ENCODE results near the gene TMEM252.

TMEM252 gene, protein sequence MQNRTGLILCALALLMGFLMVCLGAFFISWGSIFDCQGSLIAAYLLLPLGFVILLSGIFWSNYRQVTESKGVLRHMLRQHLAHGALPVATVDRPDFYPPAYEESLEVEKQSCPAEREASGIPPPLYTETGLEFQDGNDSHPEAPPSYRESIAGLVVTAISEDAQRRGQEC

DNA sequence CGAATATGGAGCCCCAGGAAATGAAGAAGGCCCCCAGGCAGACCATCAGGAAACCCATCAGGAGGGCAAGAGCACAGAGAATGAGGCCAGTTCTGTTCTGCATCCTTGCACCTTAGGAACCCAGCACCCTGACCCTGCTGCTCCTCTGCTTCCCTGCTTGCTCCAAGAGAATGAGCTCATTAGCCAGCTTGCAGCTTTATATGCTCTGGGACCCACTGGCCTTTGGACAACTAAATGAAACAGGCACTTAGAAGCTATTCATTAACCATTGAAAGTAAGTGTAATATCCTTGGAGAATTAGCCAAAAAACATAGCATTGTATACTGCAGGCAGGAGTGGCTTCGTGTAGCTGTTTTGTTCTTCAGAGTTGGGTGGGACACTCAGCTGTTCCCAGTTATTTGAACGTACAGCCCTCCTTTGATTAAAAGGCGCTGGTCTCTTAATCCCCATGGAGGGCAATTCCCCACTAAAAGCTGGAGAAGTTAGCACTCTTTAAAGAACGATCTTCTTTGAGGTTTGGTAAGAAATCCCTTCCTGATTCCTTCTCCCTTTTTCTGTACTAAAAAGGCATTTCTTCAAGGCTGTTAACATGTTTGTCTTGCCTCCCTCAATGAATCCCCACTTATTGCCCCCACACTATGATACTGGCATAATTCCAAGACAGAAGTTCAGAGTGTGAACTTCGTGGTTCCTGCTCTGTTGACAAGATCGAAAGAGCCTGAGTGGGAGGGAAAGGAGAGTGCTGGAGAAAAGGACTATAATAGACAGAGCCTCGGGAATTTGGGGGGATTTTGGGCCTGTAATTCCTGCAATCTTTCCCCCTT, at the start of gene TMEM252:
Gene TMEM252, minus strand, starts transcription at position 172 of the 824 bp plus-strand sequence. Its CDS starts 69 bp downstream, at position 103.
- no peak within 1 kb of the TSS for H3K4me3 ChIP-seq (ENCODE audit: low read length)
- H3K4me1 ChIP-seq (ENCODE audit: control insufficient read depth, low read depth, low read length), result no peaks in the 10 kb centered on the region
- no peak within 1 kb of the TSS for H3K27ac ChIP-seq (ENCODE audit: low read length)
- H3K27me3 ChIP-seq (ENCODE audit: control insufficient read depth, insufficient read depth, low read length), result peaks cover 9% of the 10 kb centered on the region
- no peak within 1 kb of the TSS for H3K9ac ChIP-seq (ENCODE audit: low read length)
- no peaks in the 10 kb centered on the region for H3K36me3 ChIP-seq (ENCODE audit: control insufficient read depth, low read depth, low read length)
- no peaks in the 10 kb centered on the region for H3K9me3 ChIP-seq (ENCODE audit: control insufficient read depth, low read depth, low read length)

DNA sequence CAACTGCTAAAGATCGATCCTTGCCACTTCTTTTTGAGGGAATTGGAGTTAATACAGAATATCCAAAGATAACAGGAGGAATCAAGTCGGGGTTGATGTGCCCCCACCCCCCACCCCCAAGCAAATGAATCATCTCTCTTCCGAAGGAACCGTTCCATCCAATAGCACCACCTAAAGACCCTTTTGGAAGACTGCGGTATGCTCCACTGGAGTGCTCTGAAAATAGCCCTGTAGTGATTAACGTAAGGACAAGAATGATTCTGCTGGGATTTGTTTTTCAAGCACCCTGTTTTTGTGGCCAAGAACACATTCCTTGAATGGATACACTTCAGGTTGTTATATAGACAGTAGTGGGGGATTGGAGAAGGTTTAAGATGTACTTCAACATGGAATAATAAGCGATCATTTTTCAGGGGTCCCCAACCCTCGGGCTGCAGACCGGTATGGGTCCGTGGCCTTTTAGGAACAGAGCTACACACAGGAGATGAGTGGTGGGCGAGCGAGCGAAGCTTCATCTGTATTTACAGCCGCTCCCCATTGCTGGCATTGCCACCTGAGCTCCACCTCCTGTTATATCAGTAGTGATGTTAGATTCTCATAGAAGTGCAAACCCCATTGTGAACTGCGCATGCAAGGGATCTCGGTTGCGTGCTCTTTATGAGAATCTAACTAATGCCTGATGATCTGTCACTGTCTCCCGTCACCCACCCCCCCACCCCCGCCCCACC, 44.5 kb upstream of the TMEM252 start:
- Histone ChIP-seq H3K4me3 (ENCODE audit: low read length) (no peak overlapping the region), H3K27ac (ENCODE audit: low read length) (no peak overlapping the region), H3K4me1 (ENCODE audit: control insufficient read depth, low read depth, low read length) (peaks cover 3% of the 10 kb centered on the region), H3K36me3 (ENCODE audit: control insufficient read depth, low read depth, low read length) (no peaks in the 10 kb centered on the region), H3K27me3 (ENCODE audit: control insufficient read depth, insufficient read depth, low read length) (no peaks in the 10 kb centered on the region), H3K9ac (ENCODE audit: low read length) (no peak overlapping the region), H3K9me3 (ENCODE audit: control insufficient read depth, low read depth, low read length) (no peaks in the 10 kb centered on the region)

DNA sequence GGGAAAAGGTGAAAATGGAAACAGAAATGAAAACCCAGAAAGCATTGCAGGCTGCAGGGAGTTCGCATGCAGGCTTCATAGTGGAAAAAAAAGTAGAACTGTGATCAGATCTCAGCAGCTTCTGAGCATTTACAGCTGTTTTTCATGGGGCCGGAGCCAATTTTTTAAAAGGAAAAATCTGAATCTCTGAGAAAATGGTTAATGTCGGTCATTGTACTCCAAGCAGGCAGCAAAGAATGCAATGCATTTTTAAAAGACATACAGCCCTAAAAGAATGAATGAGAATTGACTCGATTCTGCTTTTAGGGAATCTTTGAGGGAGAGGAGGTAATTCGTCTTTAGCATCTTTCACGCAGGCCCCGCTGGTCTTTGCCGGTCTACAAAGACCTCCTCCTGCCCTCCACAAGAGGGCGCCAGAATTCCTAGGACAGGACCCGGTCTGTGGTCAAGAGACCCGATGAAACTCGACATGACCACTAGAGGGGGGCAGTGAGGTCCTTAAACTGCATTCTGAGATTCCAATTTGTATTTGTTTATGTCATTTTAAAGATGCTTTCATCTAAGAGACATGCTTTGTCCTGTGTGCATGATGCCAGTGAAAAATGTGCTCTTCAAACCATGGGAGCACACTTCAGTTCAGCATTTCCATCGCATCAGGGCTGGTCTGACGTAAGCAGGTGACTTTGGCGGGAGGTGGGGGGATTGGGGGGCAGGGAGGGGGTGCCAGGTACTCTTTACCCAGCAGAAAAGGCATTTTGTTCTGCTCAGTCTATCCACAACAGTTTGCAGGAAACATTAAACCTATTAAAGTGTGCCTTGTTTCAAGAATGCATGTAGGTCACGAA, 43.7 kb upstream of the TMEM252 start:
- Histone ChIP-seq H3K4me3 (ENCODE audit: low read length) (no peak overlapping the region), H3K36me3 (ENCODE audit: control insufficient read depth, low read depth, low read length) (no peaks in the 10 kb centered on the region), H3K27me3 (ENCODE audit: control insufficient read depth, insufficient read depth, low read length) (no peaks in the 10 kb centered on the region), H3K9me3 (ENCODE audit: control insufficient read depth, low read depth, low read length) (no peaks in the 10 kb centered on the region), H3K27ac (ENCODE audit: low read length) (no peak overlapping the region), H3K4me1 (ENCODE audit: control insufficient read depth, low read depth, low read length) (peaks cover 3% of the 10 kb centered on the region), H3K9ac (ENCODE audit: low read length) (no peak overlapping the region)

DNA sequence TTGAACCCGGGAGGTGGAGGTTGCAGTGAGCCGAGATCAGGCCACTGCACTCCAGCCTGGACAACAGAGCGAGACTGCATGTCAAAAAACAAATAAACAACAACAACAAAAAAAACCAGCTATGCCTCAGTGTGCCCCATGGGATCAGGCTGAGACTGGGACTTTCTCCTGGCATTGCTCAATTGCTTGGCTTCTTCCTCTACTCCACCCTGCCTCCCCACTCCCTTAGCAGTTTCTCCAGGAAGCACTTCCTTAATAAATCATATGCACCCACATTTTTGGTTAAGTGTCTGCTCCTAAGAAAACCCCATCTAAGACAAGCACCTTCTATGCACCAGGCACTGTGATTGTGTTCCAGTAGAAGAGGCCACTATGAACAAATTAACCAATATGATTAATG, 41.0 kb upstream of the TMEM252 start:
- peaks cover 3% of the 10 kb centered on the region for H3K4me1 ChIP-seq (ENCODE audit: control insufficient read depth, low read depth, low read length)
- H3K9me3 ChIP-seq (ENCODE audit: control insufficient read depth, low read depth, low read length), result no peaks in the 10 kb centered on the region
- H3K27me3 ChIP-seq (ENCODE audit: control insufficient read depth, insufficient read depth, low read length), result no peaks in the 10 kb centered on the region
- H3K27ac ChIP-seq (ENCODE audit: low read length), result no peak overlapping the region
- H3K36me3 ChIP-seq (ENCODE audit: control insufficient read depth, low read depth, low read length), result no peaks in the 10 kb centered on the region
- no peak overlapping the region for H3K4me3 ChIP-seq (ENCODE audit: low read length)
- H3K9ac ChIP-seq (ENCODE audit: low read length), result no peak overlapping the region

DNA sequence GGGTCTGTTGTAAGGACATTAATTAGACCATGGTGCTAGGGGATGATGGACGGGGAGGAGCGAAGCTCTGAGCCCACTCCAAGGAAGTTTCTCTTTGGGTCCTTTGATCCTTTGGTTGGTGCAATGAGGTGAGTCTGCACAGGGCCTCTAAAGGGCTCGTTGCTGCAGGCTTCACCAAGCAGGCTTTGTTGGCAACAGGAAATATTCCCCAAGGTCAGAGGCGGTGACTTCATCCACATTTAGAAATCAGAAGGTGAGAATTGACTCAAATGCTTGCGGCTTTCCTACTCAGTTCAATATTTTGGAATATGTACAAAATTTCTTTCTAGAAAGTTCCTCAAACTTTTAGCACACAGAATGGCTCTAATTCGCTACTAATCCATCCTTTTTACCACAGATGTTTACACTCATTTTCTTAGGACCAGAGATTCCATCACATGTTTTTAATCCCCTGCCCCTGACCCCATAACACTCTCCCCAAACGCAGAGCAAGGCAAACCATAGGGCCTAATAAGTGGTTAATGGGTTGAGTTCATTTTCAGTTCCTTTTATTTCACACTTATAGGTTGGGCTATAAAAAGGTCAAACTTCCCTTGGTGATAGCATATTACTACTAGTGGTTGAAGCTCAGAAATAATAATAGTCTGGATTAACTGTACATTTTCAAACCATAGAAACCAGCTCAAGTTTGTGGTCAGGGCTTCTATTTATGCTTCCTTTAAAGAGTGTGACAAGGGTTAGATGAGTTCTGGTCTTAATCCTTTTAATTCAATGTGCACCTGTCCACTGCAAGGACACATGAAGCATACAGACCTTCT, 37.3 kb upstream of the TMEM252 start:
- Histone ChIP-seq H3K4me1 (ENCODE audit: control insufficient read depth, low read depth, low read length) (no peaks in the 10 kb centered on the region), H3K27me3 (ENCODE audit: control insufficient read depth, insufficient read depth, low read length) (no peaks in the 10 kb centered on the region), H3K36me3 (ENCODE audit: control insufficient read depth, low read depth, low read length) (no peaks in the 10 kb centered on the region), H3K4me3 (ENCODE audit: low read length) (no peak overlapping the region), H3K9me3 (ENCODE audit: control insufficient read depth, low read depth, low read length) (no peaks in the 10 kb centered on the region), H3K9ac (ENCODE audit: low read length) (no peak overlapping the region), H3K27ac (ENCODE audit: low read length) (no peak overlapping the region)

DNA sequence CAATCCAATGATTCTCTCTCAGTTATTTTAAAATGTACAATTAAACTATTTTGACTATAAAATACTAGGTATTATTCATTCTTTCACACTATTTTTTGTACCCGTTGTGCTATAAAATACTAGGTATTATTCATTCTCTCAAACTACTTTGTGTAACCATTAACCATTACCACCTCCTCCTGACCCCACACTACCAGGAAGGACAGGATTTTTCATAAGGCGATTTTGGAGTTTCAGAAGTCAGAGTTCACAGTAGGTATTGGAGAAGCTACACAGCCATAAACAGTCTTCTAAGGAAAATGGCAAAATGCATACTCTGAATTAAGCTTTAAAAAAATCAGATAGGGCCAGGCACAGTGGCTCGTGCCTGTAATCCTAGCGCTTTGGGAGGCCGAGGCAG, 35.1 kb upstream of the TMEM252 start:
- Histone ChIP-seq H3K27ac (ENCODE audit: low read length) (no peak overlapping the region), H3K9ac (ENCODE audit: low read length) (no peak overlapping the region), H3K27me3 (ENCODE audit: control insufficient read depth, insufficient read depth, low read length) (no peaks in the 10 kb centered on the region), H3K9me3 (ENCODE audit: control insufficient read depth, low read depth, low read length) (no peaks in the 10 kb centered on the region), H3K4me1 (ENCODE audit: control insufficient read depth, low read depth, low read length) (no peaks in the 10 kb centered on the region), H3K4me3 (ENCODE audit: low read length) (no peak overlapping the region), H3K36me3 (ENCODE audit: control insufficient read depth, low read depth, low read length) (no peaks in the 10 kb centered on the region)

DNA sequence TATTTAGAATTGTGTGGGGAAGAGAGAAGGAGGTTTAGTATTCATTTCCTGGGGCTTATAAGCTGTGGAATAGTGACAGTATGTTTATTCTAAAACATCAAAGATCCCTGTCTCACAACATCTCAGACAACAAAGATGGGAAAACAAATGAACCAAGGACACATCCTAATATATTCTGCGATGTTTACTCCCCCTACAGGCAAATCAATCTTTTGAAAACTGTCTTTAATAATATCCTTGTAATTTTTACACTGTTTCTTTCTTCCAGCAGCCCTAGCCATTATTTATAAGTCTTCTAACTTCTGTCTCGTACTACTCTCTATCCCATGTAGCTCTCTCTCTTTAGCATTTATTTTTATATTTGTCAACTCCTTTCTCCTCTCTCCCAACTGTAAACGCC, 33.5 kb upstream of the TMEM252 start:
- Histone ChIP-seq H3K9me3 (ENCODE audit: control insufficient read depth, low read depth, low read length) (no peaks in the 10 kb centered on the region), H3K9ac (ENCODE audit: low read length) (no peak overlapping the region), H3K4me1 (ENCODE audit: control insufficient read depth, low read depth, low read length) (no peaks in the 10 kb centered on the region), H3K27ac (ENCODE audit: low read length) (no peak overlapping the region), H3K4me3 (ENCODE audit: low read length) (no peak overlapping the region), H3K27me3 (ENCODE audit: control insufficient read depth, insufficient read depth, low read length) (no peaks in the 10 kb centered on the region), H3K36me3 (ENCODE audit: control insufficient read depth, low read depth, low read length) (no peaks in the 10 kb centered on the region)

DNA sequence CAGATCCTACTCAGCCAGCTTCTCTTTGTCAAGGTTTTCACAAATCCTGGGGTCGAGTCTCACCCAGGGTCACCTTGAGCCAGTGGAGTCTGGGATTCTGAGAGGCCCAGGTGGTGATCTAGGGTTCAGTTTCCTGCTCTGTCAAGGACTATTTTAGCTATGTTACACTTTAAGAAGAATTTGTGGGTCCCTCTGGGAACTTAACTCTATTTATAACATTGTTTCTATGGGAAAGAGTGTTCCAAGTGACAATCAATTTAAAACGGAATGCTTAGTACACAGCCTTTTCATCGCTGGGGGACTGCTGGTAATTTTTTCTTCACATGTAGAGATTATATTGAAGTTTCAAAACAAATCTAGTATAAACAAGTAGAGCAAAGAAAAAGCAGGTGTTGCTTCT, 26.9 kb upstream of the TMEM252 start:
- Histone ChIP-seq H3K27ac (ENCODE audit: low read length) (no peak overlapping the region), H3K36me3 (ENCODE audit: control insufficient read depth, low read depth, low read length) (no peaks in the 10 kb centered on the region), H3K9me3 (ENCODE audit: control insufficient read depth, low read depth, low read length) (no peaks in the 10 kb centered on the region), H3K27me3 (ENCODE audit: control insufficient read depth, insufficient read depth, low read length) (peaks cover 16% of the 10 kb centered on the region), H3K4me3 (ENCODE audit: low read length) (no peak overlapping the region), H3K4me1 (ENCODE audit: control insufficient read depth, low read depth, low read length) (peaks cover 7% of the 10 kb centered on the region), H3K9ac (ENCODE audit: low read length) (no peak overlapping the region)

DNA sequence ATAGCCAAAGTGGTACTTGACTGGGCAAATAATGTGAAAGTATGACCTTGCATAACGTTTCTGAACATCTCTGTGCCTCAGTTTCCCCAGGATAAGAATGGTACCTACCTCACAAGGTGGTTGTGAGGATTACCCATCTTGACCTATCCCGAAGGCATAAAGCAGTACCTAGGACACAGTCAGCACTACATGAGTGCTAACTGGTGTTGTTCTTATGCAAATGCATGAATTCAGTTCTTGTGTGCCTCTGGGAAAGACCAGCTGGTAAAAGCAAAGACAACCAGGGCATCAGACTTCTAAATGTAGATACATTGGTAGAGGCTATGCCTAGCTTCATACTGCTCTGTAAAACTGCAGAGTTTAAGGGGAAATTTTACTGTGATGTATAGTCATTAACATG, 21.8 kb upstream of the TMEM252 start:
- Histone ChIP-seq H3K36me3 (ENCODE audit: control insufficient read depth, low read depth, low read length) (no peaks in the 10 kb centered on the region), H3K27me3 (ENCODE audit: control insufficient read depth, insufficient read depth, low read length) (peaks cover 22% of the 10 kb centered on the region), H3K4me1 (ENCODE audit: control insufficient read depth, low read depth, low read length) (peaks cover 16% of the 10 kb centered on the region), H3K9ac (ENCODE audit: low read length) (no peak overlapping the region), H3K27ac (ENCODE audit: low read length) (no peak overlapping the region), H3K4me3 (ENCODE audit: low read length) (no peak overlapping the region), H3K9me3 (ENCODE audit: control insufficient read depth, low read depth, low read length) (no peaks in the 10 kb centered on the region)

DNA sequence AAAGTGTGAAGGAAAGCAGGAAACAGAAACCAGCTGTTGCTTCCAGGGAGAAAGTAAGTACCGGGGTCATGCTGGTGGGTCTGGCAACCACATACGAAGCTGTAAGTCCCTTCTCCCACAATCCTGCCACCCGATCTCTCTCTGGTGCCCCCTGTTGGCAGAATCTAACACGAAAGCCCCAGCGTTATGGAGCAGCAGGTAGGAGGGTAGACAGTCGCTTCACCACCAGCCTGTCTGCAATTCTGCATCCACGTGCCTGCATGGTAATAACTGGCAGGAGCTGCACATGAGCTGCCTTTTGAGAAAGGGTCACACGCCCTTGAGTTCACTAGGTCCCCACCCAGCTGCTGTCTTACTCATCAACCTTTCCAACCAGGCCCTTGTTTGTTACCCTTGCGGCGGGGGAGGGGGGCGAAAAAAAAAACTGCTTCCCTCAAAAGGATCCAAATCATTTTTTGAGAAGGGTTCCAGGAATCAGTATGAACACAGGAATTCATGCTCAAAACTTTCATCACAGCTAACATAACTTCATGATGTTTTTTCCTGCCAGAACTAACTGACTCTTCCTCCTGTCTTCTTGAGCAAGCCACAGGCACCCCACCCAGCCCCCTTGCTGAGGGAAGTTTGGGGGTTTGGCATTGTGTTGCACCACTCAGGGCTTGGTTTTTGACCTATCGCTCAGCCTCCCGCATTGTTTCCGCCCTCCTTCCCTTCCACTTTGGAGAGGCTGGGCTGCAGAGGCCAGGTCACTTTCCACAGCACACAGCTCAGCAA, 19.6 kb upstream of the TMEM252 start:
- Histone ChIP-seq H3K4me1 (ENCODE audit: control insufficient read depth, low read depth, low read length) (peaks cover 21% of the 10 kb centered on the region), H3K27me3 (ENCODE audit: control insufficient read depth, insufficient read depth, low read length) (peaks cover 19% of the 10 kb centered on the region), H3K9me3 (ENCODE audit: control insufficient read depth, low read depth, low read length) (no peaks in the 10 kb centered on the region), H3K9ac (ENCODE audit: low read length) (no peak overlapping the region), H3K27ac (ENCODE audit: low read length) (no peak overlapping the region), H3K36me3 (ENCODE audit: control insufficient read depth, low read depth, low read length) (no peaks in the 10 kb centered on the region), H3K4me3 (ENCODE audit: low read length) (no peak overlapping the region)
